Bronchial epithelial cell (primary cell): Measurements from ENCODE around the gene LYST. TPM values are rescaled to one million over a fixed set of nuclear protein-coding genes. Genes with fewer than 3 reads are reported as not detected.

Experiments
- DNase-seq: peaks from one replicate; pipeline ENCODE4 v3.0.0-alpha.2; 2010; ENCODE audit warnings: low read depth
- FAIRE-seq: peaks from 2 replicates; lab custom pipeline; 2011; peaks lifted over from hg19 to GRCh38; lab: Jason Lieb, UNC
- H3K27me3 ChIP-seq: 2 replicates; pipeline ENCODE4 v1.5.1; 2011; ENCODE audit warnings: low read length; ENCODE audit not compliant: control insufficient read depth, insufficient read depth
- H3K36me3 ChIP-seq: 2 replicates; pipeline ENCODE4 v1.5.1; 2011; ENCODE audit warnings: low read length; ENCODE audit not compliant: control insufficient read depth, insufficient read depth
- H3K4me3 ChIP-seq: 2 replicates; pipeline ENCODE4 v1.5.1; 2011; ENCODE audit warnings: mild to moderate bottlenecking, low read depth, low read length, control low read depth
- total RNA-seq: library from RNA; depleted of rRNA; stranded (reverse); fragments of >200 nt; gene quantifications from 2 replicates; pipeline ENCODE4 v1.2.1, GENCODE V29; 2014
- TF ChIP-seq, protein P1 (sequence below): IDR thresholded peaks from 2 replicates; pipeline ENCODE4 v1.5.1; 2011; ENCODE audit warnings: mild to moderate bottlenecking, moderate library complexity, low read length, control low read depth, inconsistent platforms; ENCODE audit not compliant: insufficient read depth, severe bottlenecking

LYST gene
- total RNA-seq, 1 donor from 2014 or later: 14.0 TPM

DNA sequence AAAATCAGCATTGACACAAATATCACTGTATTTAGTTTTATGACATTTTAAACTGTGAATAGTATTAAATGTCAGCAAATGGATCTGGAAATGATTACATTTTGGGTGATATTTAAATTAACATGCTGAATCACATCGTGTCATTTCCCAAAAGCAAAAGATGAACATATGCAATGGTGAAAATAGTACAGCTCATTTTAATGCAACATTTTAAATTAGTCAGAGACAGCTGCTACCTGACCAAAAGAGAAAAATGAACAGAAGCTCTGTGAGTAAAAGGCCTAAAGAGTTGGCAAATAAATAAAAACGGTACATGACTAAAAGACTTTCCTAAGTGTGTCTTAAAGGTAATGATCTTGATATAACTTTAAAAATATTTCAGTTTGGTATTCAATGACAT lies 131.1 kb downstream of the LYST start:
- Histone ChIP-seq H3K27me3 (no peaks in the 10 kb centered on the region), H3K36me3 (no peaks in the 10 kb centered on the region), H3K4me3 (no peak overlapping the region)
- TF ChIP-seq, protein P1, sequence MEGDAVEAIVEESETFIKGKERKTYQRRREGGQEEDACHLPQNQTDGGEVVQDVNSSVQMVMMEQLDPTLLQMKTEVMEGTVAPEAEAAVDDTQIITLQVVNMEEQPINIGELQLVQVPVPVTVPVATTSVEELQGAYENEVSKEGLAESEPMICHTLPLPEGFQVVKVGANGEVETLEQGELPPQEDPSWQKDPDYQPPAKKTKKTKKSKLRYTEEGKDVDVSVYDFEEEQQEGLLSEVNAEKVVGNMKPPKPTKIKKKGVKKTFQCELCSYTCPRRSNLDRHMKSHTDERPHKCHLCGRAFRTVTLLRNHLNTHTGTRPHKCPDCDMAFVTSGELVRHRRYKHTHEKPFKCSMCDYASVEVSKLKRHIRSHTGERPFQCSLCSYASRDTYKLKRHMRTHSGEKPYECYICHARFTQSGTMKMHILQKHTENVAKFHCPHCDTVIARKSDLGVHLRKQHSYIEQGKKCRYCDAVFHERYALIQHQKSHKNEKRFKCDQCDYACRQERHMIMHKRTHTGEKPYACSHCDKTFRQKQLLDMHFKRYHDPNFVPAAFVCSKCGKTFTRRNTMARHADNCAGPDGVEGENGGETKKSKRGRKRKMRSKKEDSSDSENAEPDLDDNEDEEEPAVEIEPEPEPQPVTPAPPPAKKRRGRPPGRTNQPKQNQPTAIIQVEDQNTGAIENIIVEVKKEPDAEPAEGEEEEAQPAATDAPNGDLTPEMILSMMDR: no peak
- no peak for FAIRE-seq
- DNase-seq: peak; percentile 37

DNA sequence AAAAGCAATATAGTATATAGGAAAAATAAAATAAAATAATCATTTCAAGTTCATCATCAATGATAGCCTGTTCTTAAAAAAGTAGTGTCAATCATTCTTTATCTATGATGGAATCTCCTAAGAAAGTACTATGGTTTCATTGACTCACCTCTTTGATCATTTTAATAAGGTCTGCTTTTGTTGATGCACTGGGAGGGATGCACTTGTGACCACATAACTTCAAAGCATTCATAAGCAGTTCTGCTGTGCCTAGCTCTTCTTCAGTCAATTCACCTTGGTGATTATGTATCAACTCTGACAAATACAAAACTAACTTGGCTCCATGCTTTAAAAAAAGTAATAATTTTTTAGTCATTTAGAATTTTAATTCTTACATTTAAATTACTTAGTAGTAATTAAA lies 132.4 kb downstream of the LYST start:
- TF ChIP-seq, protein P1: no peak
- DNase-seq (no peak), FAIRE-seq (no peak)
- H3K4me3 ChIP-seq: no peak overlapping the region
- no peaks in the 10 kb centered on the region for H3K27me3 ChIP-seq
- H3K36me3 ChIP-seq: no peaks in the 10 kb centered on the region

DNA sequence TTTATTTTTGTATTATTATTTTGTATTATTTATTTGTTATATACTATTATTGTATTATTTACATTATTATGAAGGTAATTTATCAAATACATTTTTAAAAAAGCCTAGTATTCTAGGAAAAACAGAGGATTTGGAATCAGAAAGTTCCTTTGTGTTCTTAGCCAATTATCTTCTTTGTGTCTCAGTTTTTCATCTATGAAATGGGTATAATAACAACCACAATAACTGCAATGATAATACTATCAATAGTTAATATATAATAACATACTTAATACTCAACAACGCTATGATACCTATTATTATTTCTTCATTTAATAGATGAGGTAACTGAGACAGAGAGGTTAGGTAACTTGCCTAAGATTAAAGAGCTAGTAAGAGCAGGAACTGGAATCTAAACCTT lies 136.7 kb downstream of the LYST start:
- TF ChIP-seq, protein P1: no peak
- DNase-seq (no peak), FAIRE-seq (no peak)
- Histone ChIP-seq H3K36me3 (peaks cover 2% of the 10 kb centered on the region), H3K27me3 (no peaks in the 10 kb centered on the region), H3K4me3 (no peak overlapping the region)

DNA sequence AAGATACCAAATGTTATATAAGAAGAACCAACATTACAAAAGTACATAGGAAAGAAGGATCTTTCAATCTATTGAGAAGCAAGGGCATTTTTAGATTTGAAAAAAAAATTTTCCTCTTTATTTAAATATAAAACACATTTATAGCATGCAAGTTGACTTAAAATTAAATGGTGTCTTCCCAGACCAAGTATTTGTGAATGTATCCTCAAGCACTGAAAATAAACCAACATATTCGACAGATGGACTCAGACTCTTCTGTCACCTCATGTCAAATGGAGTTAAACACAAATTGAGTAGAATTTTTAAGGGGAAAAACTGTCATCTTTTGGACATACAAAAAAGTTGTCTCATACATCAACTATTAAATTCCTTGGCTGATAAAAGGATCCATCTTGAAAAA lies 140.1 kb downstream of the LYST start:
- no peak for FAIRE-seq
- TF ChIP-seq, protein P1: no peak
- DNase-seq: no peak
- H3K4me3 ChIP-seq: no peak overlapping the region
- H3K36me3 ChIP-seq: peaks cover 2% of the 10 kb centered on the region
- H3K27me3 ChIP-seq: no peaks in the 10 kb centered on the region

DNA sequence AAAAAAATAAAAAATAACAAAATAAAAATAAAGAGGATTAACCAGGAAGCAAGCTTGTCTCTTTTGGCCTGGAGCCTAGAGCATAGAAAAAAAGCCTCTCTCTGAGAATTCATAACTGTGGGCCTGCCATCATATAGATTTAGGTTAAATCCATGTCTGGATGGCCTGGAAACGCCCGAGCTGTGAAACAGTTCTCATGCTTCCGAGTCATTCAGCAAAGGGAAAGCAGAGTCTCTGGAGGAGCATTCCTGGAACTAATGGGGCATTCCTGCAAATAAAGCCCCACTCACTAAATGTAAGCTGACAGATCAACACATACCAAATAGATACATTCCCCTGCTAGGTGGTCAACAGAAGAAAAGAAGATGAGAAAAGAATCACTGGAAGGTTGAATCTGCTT lies 141.3 kb downstream of the LYST start:
- DNase-seq: no peak
- H3K36me3 ChIP-seq: peaks cover 2% of the 10 kb centered on the region
- H3K27me3 ChIP-seq: no peaks in the 10 kb centered on the region
- TF ChIP-seq, protein P1: no peak
- H3K4me3 ChIP-seq: no peak overlapping the region
- no peak for FAIRE-seq

DNA sequence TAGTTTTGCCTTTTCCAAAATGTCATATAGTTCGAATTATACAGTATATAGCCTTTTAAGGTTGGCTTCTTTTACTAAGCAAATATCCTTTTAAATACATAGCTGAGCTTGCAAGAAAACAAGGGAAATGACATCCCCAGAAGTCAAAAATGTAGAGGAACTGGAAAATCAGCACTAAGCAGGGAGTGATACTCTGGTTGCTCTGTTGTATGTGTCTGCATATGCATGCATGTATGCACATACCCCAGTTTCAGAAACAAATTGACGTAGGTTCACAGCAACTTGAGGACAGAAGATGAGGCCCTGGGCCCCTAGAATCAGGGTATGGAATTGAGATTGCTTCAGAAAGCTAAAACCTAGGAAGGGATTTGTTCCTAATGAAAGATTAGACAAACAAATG lies 142.0 kb downstream of the LYST start:
- DNase-seq (peak; percentile 86), FAIRE-seq (no peak)
- peaks cover 2% of the 10 kb centered on the region for H3K36me3 ChIP-seq
- no peak overlapping the region for H3K4me3 ChIP-seq
- TF ChIP-seq, protein P1: no peak
- no peaks in the 10 kb centered on the region for H3K27me3 ChIP-seq
